T-cell (primary cell): ENCODE results near the gene ZNF24. TPM values are rescaled to one million over a fixed set of nuclear protein-coding genes. Genes with fewer than 3 reads are reported as not detected.
A peak's percentile ranks its signal among the peaks of the same experiment; 100 is the strongest.

Experiments
- ATAC-seq, 4 experiments: fragments of 200-7000 bp in 3 of 4; fragments of 150-1000 bp in 1 of 4; cut with Tn5 transposase; replicated peaks in 1 of 4; 1 replicate in 3 of 4; 2 replicates in 1 of 4; pipeline ENCODE4 v1.10.0; 2021; ENCODE audit warnings: moderate library complexity in 3 of 4, mild to moderate bottlenecking in 2 of 4, moderate number of reproducible peaks in 1 of 4
- CTCF ChIA-PET, 2 donors: fragments of 300-600 bp; sonication (Branson Sonifier 250); formaldehyde crosslinking; loops; one replicate each; lab custom pipeline; 2022; ENCODE audit warnings: antibody characterized with exemption in 2 of 2; lab: Charles Lee
- POLR2A ChIA-PET, 2 donors: fragments of 300-600 bp; sonication (Branson Sonifier 250); formaldehyde crosslinking; loops; one replicate each; lab custom pipeline; 2022; ENCODE audit warnings: antibody characterized with exemption in 2 of 2; lab: Charles Lee
- DNase-seq, 35 experiments: peaks; one replicate each; pipeline versions ENCODE4 v3.0.0 to v3.0.0-alpha.2; 2013 to 2023
- H3K27ac ChIP-seq: one replicate; pipeline ENCODE4 v1.5.1; 2013; ENCODE audit warnings: low read length
- H3K27me3 ChIP-seq, 2 experiments: replicated peaks in 1 of 2; 1 replicate in 1 of 2; 2 replicates in 1 of 2; pipeline versions ENCODE4 v1.6.1 to v1.7.0; 2013; ENCODE audit warnings: low read length in 1 of 2, mixed read lengths in 1 of 2; ENCODE audit not compliant: control insufficient read depth in 2 of 2, insufficient read depth in 2 of 2; ENCODE audit errors: extremely low read depth in 1 of 2
- H3K36me3 ChIP-seq, 2 donors: 1 replicate in 1 of 2; 2 replicates in 1 of 2; pipeline versions ENCODE4 v1.6.1 to v1.7.0; 2013; ENCODE audit warnings: low read length in 1 of 2; ENCODE audit not compliant: control insufficient read depth in 2 of 2, insufficient read depth in 1 of 2; ENCODE audit errors: extremely low read depth in 1 of 2
- H3K4me1 ChIP-seq, 2 experiments: 1 replicate in 1 of 2; 2 replicates in 1 of 2; pipeline versions ENCODE4 v1.6.1 to v1.7.0; 2013; ENCODE audit warnings: low read length in 2 of 2, mixed read lengths in 1 of 2; ENCODE audit not compliant: insufficient read depth in 2 of 2, control insufficient read depth in 1 of 2; ENCODE audit errors: extremely low read depth in 1 of 2
- H3K4me3 ChIP-seq, 2 donors: 1 replicate in 1 of 2; 2 replicates in 1 of 2; pipeline versions ENCODE4 v1.5.1 to v1.7.0; 2013; ENCODE audit warnings: mild to moderate bottlenecking in 2 of 2, low read length in 1 of 2, moderate library complexity in 1 of 2; ENCODE audit not compliant: control insufficient read depth in 1 of 2; ENCODE audit errors: extremely low read depth in 1 of 2
- H3K9me3 ChIP-seq: 2 replicates; pipeline ENCODE4 v1.7.0; 2013
- H3K27ac Mint-ChIP-seq, 2 donors: one replicate each; pipeline ENCODE4 v1.8.0; 2020 to 2021; ENCODE audit warnings: mild to moderate bottlenecking in 2 of 2, mixed read lengths in 2 of 2
- H3K27me3 Mint-ChIP-seq, 2 donors: one replicate each; pipeline ENCODE4 v1.8.0; 2021 to 2022; ENCODE audit warnings: mixed read lengths in 2 of 2
- H3K36me3 Mint-ChIP-seq: one replicate; pipeline ENCODE4 v1.8.0; 2021; ENCODE audit warnings: mixed read lengths
- H3K4me1 Mint-ChIP-seq, 3 donors: one replicate each; pipeline ENCODE4 v1.8.0; 2020 to 2022; ENCODE audit warnings: mixed read lengths in 3 of 3, mild to moderate bottlenecking in 1 of 3
- H3K4me3 Mint-ChIP-seq, 3 donors: one replicate each; pipeline ENCODE4 v1.8.0; 2020 to 2022; ENCODE audit warnings: mild to moderate bottlenecking in 3 of 3, mixed read lengths in 3 of 3, moderate library complexity in 3 of 3
- H3K9me3 Mint-ChIP-seq, 3 donors: one replicate each; pipeline ENCODE4 v1.8.0; 2020 to 2022; ENCODE audit warnings: mixed read lengths in 3 of 3
- WGBS: methylation state at CpG from one replicate; pipeline ENCODE4 v1.1.5; 2013; ENCODE audit warnings: missing lambda C conversion rate; ENCODE audit not compliant: insufficient coverage; 5-methylcytosine and 5-hydroxymethylcytosine counted together
- total RNA-seq, 35 experiments: library from RNA in 6 of 35; stranded (reverse) in 6 of 35; fragments of 120-200 nt in 1 of 35; gene quantifications; one replicate each; pipeline versions ENCODE4 v1.2.1 to v1.2.4 and lab custom pipeline; 2013 to 2026

The ZNF24 gene
- total RNA-seq, 5 donors from 2014 or later (not counting 1 experiment from before 2014, with no cell fraction given) = 63.1 to 75.7 (median 72.2) TPM

GRCh38 chr18:35376742-35377695 is 32.8 kb upstream of the ZNF24 start, which contains the start of gene ZNF396:
Gene ZNF396, minus strand, starts transcription at chr18:35377337. Its CDS starts 3,045 bp downstream, at chr18:35374292.
- peak within 1 kb of the TSS; percentile 81 to 86 (median 86) for H3K4me3 Mint-ChIP-seq
- H3K4me1 ChIP-seq = peaks cover 0 to 12% of the 10 kb centered on the region in 2 experiments
- peaks cover 0 to 4% of the 10 kb centered on the region in 2 experiments for H3K27me3 ChIP-seq
- ChIA-PET CTCF (no interaction called here), POLR2A (no interaction called here)
- H3K27ac Mint-ChIP-seq = peak within 1 kb of the TSS in 1 of 2 donors; percentile 69
- H3K4me1 Mint-ChIP-seq = peaks cover 7 to 12% (median 9%) of the 10 kb centered on the region in 3 donors
- ATAC-seq (peak; percentile 72 to 82 (median 80)), DNase-seq (peak; percentile 15 to 79 (median 57))
- H3K9me3 ChIP-seq = no peaks in the 10 kb centered on the region
- no peaks in the 10 kb centered on the region for H3K27me3 Mint-ChIP-seq
- no peak within 1 kb of the TSS for H3K27ac ChIP-seq
- no peaks in the 10 kb centered on the region for H3K9me3 Mint-ChIP-seq
- peak within 1 kb of the TSS; percentile 74 to 81 for H3K4me3 ChIP-seq
- 4% methylated on average over 67 of the region's 78 CpGs for WGBS
- peaks cover 2% of the 10 kb centered on the region for H3K36me3 Mint-ChIP-seq
- H3K36me3 ChIP-seq = no peaks in the 10 kb centered on the region

DNA sequence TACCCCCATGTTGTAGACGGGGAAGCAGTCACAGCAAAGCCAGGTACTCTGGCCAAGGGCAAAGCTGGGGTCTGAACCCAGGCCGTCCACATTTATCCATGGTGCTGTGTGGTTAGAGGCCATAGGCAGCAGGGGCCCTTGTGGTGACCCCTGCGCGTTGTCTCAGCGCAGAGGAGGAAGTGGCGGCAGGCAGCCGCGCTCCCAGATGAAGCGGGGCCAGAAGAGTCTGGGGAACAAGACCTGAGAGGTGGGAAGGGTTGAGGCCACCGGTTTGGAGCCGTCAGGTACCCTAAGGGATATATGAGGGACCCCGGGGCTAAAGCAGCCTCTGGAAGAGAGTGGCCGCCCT is 32.1 kb upstream of the ZNF24 start:
- no peaks in the 10 kb centered on the region for H3K9me3 Mint-ChIP-seq
- H3K4me1 ChIP-seq = peaks cover 0 to 12% of the 10 kb centered on the region in 2 experiments
- no peaks in the 10 kb centered on the region for H3K27me3 Mint-ChIP-seq
- peaks cover 0 to 4% of the 10 kb centered on the region in 2 experiments for H3K27me3 ChIP-seq
- 4% methylated on average over 12 of the region's 13 CpGs for WGBS
- POLR2A ChIA-PET = no interaction called here
- DNase-seq (peak in 15 of 35 experiments; percentile 3 to 37 (median 8)), ATAC-seq (peak; percentile 56 to 64 (median 60))
- CTCF ChIA-PET = no interaction called here
- H3K4me3 Mint-ChIP-seq = peak overlapping the region; percentile 81 to 86 (median 86)
- H3K4me3 ChIP-seq = peak overlapping the region; percentile 74 to 81
- peaks cover 7 to 12% (median 9%) of the 10 kb centered on the region in 3 donors for H3K4me1 Mint-ChIP-seq
- H3K27ac Mint-ChIP-seq = peak overlapping the region in 1 of 2 donors; percentile 69
- peaks cover 2% of the 10 kb centered on the region for H3K36me3 Mint-ChIP-seq
- H3K36me3 ChIP-seq = no peaks in the 10 kb centered on the region
- no peaks in the 10 kb centered on the region for H3K9me3 ChIP-seq
- no peak overlapping the region for H3K27ac ChIP-seq

DNA sequence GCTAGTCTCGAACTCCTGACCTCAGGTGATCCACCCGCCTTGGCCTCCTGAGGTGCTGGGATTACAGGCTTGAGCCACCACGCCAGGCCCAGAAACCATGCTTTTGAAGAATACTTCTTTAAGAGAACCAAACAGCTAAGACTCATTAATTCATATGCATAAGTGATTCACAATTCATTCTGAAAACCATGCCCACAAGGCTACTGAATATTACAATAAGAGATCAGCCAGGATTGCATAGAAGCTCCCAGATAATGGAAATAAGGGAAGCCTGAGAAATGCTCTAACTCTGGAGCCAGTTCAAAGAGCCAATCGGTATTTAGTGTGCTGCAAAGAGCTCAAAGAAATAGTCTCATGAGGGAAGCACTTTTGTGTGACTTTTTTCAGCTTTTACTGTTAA is 30.5 kb upstream of the ZNF24 start:
- no peak overlapping the region for H3K27ac Mint-ChIP-seq
- Histone ChIP-seq H3K36me3 (no peaks in the 10 kb centered on the region), H3K27ac (no peak overlapping the region), H3K27me3 (peaks cover 0 to 4% of the 10 kb centered on the region in 2 experiments), H3K9me3 (no peaks in the 10 kb centered on the region), H3K4me1 (peaks cover 0 to 12% of the 10 kb centered on the region in 2 experiments), H3K4me3 (no peak overlapping the region)
- WGBS = 80% methylated on average over 1 of the region's 4 CpGs
- CTCF ChIA-PET = no interaction called here
- ATAC-seq (no peak), DNase-seq (no peak)
- no peaks in the 10 kb centered on the region for H3K9me3 Mint-ChIP-seq
- peaks cover 2% of the 10 kb centered on the region for H3K36me3 Mint-ChIP-seq
- POLR2A ChIA-PET = interaction anchor here in 1 of 2 donors (0.6 kb wide), 1 partner anchor 145 kb away, joined by 3 read pairs; no protein-coding TSS in a partner anchor
- H3K4me1 Mint-ChIP-seq = peaks cover 7 to 12% (median 9%) of the 10 kb centered on the region in 3 donors
- no peaks in the 10 kb centered on the region for H3K27me3 Mint-ChIP-seq
- no peak overlapping the region for H3K4me3 Mint-ChIP-seq

- no peaks in the 10 kb centered on the region for H3K9me3 ChIP-seq
- H3K27me3 ChIP-seq = peaks cover 0 to 4% of the 10 kb centered on the region in 2 experiments
- ATAC-seq (no peak), DNase-seq (no peak)
- Mint-ChIP-seq H3K27me3 (no peaks in the 10 kb centered on the region), H3K27ac (no peak overlapping the region), H3K9me3 (no peaks in the 10 kb centered on the region), H3K4me1 (peaks cover 5 to 8% (median 7%) of the 10 kb centered on the region in 3 donors), H3K4me3 (no peak overlapping the region), H3K36me3 (peaks cover 2% of the 10 kb centered on the region)
- peaks cover 0 to 6% of the 10 kb centered on the region in 2 experiments for H3K4me1 ChIP-seq
- 86% methylated on average over 1 of the region's 1 CpG for WGBS
- no peak overlapping the region for H3K27ac ChIP-seq
- CTCF ChIA-PET = no interaction called here
- no peak overlapping the region for H3K4me3 ChIP-seq
- no peaks in the 10 kb centered on the region for H3K36me3 ChIP-seq
- POLR2A ChIA-PET = no interaction called here
Observed at GRCh38 chr18:35371412-35372195, 27.4 kb upstream of the ZNF24 start.

DNA sequence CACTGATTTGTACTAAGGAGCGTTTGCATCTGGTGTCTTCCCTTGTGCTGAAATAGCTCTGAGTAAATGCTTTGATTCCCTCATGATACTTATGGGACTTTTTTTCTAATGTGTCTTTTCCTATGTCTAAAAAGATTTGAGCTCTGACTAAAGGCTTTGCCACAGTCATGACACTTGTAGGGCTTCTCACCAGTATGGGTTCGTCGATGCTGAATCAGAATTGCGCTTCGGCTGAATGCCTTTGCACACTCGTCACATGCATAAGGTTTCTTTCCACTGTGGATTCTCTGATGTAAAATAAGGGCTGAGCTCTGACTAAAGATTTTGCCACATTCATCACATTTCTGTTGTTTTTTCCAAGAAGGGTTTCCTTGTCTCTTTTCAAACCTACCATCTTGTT is 24.9 kb upstream of the ZNF24 start:
- Mint-ChIP-seq H3K4me1 (no peaks in the 10 kb centered on the region), H3K4me3 (no peak overlapping the region), H3K9me3 (no peaks in the 10 kb centered on the region), H3K36me3 (peaks cover 1% of the 10 kb centered on the region), H3K27ac (no peak overlapping the region), H3K27me3 (no peaks in the 10 kb centered on the region)
- no peak for DNase-seq
- H3K4me3 ChIP-seq = no peak overlapping the region
- no peak for ATAC-seq
- ChIA-PET POLR2A (interaction anchor here in 1 of 2 donors (0.5 kb wide), 1 partner anchor 1921 kb away, joined by 6 read pairs; no protein-coding TSS in a partner anchor), CTCF (no interaction called here)
- no peaks in the 10 kb centered on the region for H3K9me3 ChIP-seq
- no peaks in the 10 kb centered on the region for H3K36me3 ChIP-seq
- no peak overlapping the region for H3K27ac ChIP-seq
- no peaks in the 10 kb centered on the region for H3K27me3 ChIP-seq
- H3K4me1 ChIP-seq = no peaks in the 10 kb centered on the region
- 100% methylated on average over 5 of the region's 6 CpGs for WGBS

- ChIA-PET CTCF (no interaction called here), POLR2A (no interaction called here)
- H3K9me3 ChIP-seq = no peaks in the 10 kb centered on the region
- no peak overlapping the region for H3K4me3 ChIP-seq
- Mint-ChIP-seq H3K27me3 (no peaks in the 10 kb centered on the region), H3K4me1 (no peaks in the 10 kb centered on the region), H3K4me3 (no peak overlapping the region), H3K9me3 (no peaks in the 10 kb centered on the region), H3K27ac (no peak overlapping the region), H3K36me3 (no peaks in the 10 kb centered on the region)
- DNase-seq (no peak), ATAC-seq (no peak)
- 91% methylated on average over 5 of the region's 6 CpGs for WGBS
- H3K27me3 ChIP-seq = no peaks in the 10 kb centered on the region
- no peak overlapping the region for H3K27ac ChIP-seq
- H3K4me1 ChIP-seq = no peaks in the 10 kb centered on the region
- no peaks in the 10 kb centered on the region for H3K36me3 ChIP-seq
Observed at GRCh38 chr18:35368595-35368994, 24.4 kb upstream of the ZNF24 start.
